ENCODE data around the gene IFT25. TPM values are rescaled to one million over a fixed set of nuclear protein-coding genes. Genes with fewer than 3 reads are reported as not detected.

The IFT25 gene
- total RNA-seq, 1 donor from 2014 or later: 23.7 TPM

- intact Hi-C loops (cut with DNase I): no loop called here
- Histone ChIP-seq H3K4me3 (no peak overlapping the region), H3K36me3 (no peaks in the 10 kb centered on the region), H3K9me3 (no peaks in the 10 kb centered on the region), H3K27ac (no peak overlapping the region), H3K27me3 (ENCODE audit: low read depth) (no peaks in the 10 kb centered on the region), H3K4me1 (no peaks in the 10 kb centered on the region)
- no peak for DNase-seq
- TF ChIP-seq CTCF (IDR thresholded peaks at IDR 0.05): no peak
- no peak for ATAC-seq
Measured at GRCh38 chr1:53906121-53906520, 39.4 kb downstream of the IFT25 start.

- ATAC-seq (no peak), DNase-seq (no peak)
- Histone ChIP-seq H3K4me3 (no peak overlapping the region), H3K27ac (no peak overlapping the region), H3K4me1 (no peaks in the 10 kb centered on the region), H3K9me3 (no peaks in the 10 kb centered on the region), H3K27me3 (ENCODE audit: low read depth) (no peaks in the 10 kb centered on the region), H3K36me3 (no peaks in the 10 kb centered on the region)
- intact Hi-C loops (cut with DNase I): no loop called here
- no peak for TF ChIP-seq CTCF (IDR thresholded peaks at IDR 0.05)
Measured at GRCh38 chr1:53905509-53905908, 40.0 kb downstream of the IFT25 start.

GRCh38 chr1:53902235-53903138 is 43.0 kb downstream of the IFT25 start:
- intact Hi-C loops (cut with DNase I): no loop called here
- DNase-seq: no peak
- peaks cover under 1% of the 10 kb centered on the region for H3K4me1 ChIP-seq
- H3K27ac ChIP-seq: no peak overlapping the region
- no peak overlapping the region for H3K4me3 ChIP-seq
- no peak for TF ChIP-seq CTCF (IDR thresholded peaks at IDR 0.05)
- no peaks in the 10 kb centered on the region for H3K27me3 ChIP-seq (ENCODE audit: low read depth)
- no peaks in the 10 kb centered on the region for H3K9me3 ChIP-seq
- no peak for ATAC-seq
- no peaks in the 10 kb centered on the region for H3K36me3 ChIP-seq

GRCh38 chr1:53899708-53900107 is 45.8 kb downstream of the IFT25 start:
- intact Hi-C loops (cut with DNase I): no loop called here

GRCh38 chr1:53899206-53899628 is 46.3 kb downstream of the IFT25 start:
- H3K4me1 ChIP-seq: peaks cover 13% of the 10 kb centered on the region
- no peak for ATAC-seq
- DNase-seq: no peak
- H3K27me3 ChIP-seq (ENCODE audit: low read depth): no peaks in the 10 kb centered on the region
- H3K9me3 ChIP-seq: no peaks in the 10 kb centered on the region
- TF ChIP-seq CTCF (IDR thresholded peaks at IDR 0.05): no peak
- H3K27ac ChIP-seq: no peak overlapping the region
- intact Hi-C loops (cut with DNase I): no loop called here
- no peak overlapping the region for H3K4me3 ChIP-seq
- no peaks in the 10 kb centered on the region for H3K36me3 ChIP-seq

More at GRCh38 chr1:53899708-53900107, 45.8 kb downstream of the IFT25 start:
- Histone ChIP-seq H3K36me3 (no peaks in the 10 kb centered on the region), H3K27ac (no peak overlapping the region), H3K4me1 (peaks cover 13% of the 10 kb centered on the region), H3K4me3 (no peak overlapping the region), H3K27me3 (ENCODE audit: low read depth) (no peaks in the 10 kb centered on the region), H3K9me3 (no peaks in the 10 kb centered on the region)
- ATAC-seq (no peak), DNase-seq (no peak)
- no peak for TF ChIP-seq CTCF (IDR thresholded peaks at IDR 0.05)
